Measurements from ENCODE around the gene GRAMD1C. TPM values are rescaled to one million over a fixed set of nuclear protein-coding genes. Genes with fewer than 3 reads are reported as not detected.
A peak's percentile ranks its signal among the peaks of the same experiment; 100 is the strongest.

The GRAMD1C gene
- total RNA-seq, 3 donors from 2014 or later, result 1.6 to 49.8 (median 18.4) TPM

GRCh38 chr3:113804661-113805060 is 33.9 kb upstream of the GRAMD1C start:
- Histone ChIP-seq H3K4me1 (no peaks in the 10 kb centered on the region), H3K9me3 (no peaks in the 10 kb centered on the region), H3K27me3 (no peaks in the 10 kb centered on the region), H3K36me3 (peaks cover 7% of the 10 kb centered on the region), H3K27ac (no peak overlapping the region), H3K4me3 (no peak overlapping the region)
- DNase-seq (ENCODE audit: low spot score in 2 of 2), result no peak
- intact Hi-C loops (cut with DNase I; ENCODE audit: low total_unique reads), result no loop called here
- TF ChIP-seq POLR2AphosphoS5 (IDR thresholded peaks at IDR 0.05) (no peak), POLR2A (IDR thresholded peaks at IDR 0.05) (no peak), CTCF (IDR thresholded peaks at IDR 0.05) (no peak)

- Histone ChIP-seq H3K4me1 (no peaks in the 10 kb centered on the region), H3K36me3 (peaks cover 7% of the 10 kb centered on the region), H3K27me3 (no peaks in the 10 kb centered on the region), H3K9me3 (no peaks in the 10 kb centered on the region), H3K4me3 (no peak overlapping the region), H3K27ac (no peak overlapping the region)
- TF ChIP-seq CTCF (IDR thresholded peaks at IDR 0.05), result no peak
- no peak for TF ChIP-seq POLR2A (IDR thresholded peaks at IDR 0.05)
- TF ChIP-seq POLR2AphosphoS5 (IDR thresholded peaks at IDR 0.05), result no peak
- no peak for DNase-seq (ENCODE audit: low spot score in 2 of 2)
- intact Hi-C loops (cut with DNase I; ENCODE audit: low total_unique reads), result no loop called here
These were observed 33.3 kb upstream of the GRAMD1C start for GRCh38 chr3:113805249-113805648.

- no peak overlapping the region for H3K4me3 ChIP-seq
- intact Hi-C loops (cut with DNase I; ENCODE audit: low total_unique reads), result no loop called here
- no peak overlapping the region for H3K27ac ChIP-seq
- H3K36me3 ChIP-seq, result no peaks in the 10 kb centered on the region
- H3K9me3 ChIP-seq, result no peaks in the 10 kb centered on the region
- H3K4me1 ChIP-seq, result no peaks in the 10 kb centered on the region
- no peak for DNase-seq (ENCODE audit: low spot score in 2 of 2)
- no peak for TF ChIP-seq CTCF (IDR thresholded peaks at IDR 0.05)
- TF ChIP-seq POLR2A (IDR thresholded peaks at IDR 0.05), result no peak
- TF ChIP-seq POLR2AphosphoS5 (IDR thresholded peaks at IDR 0.05), result no peak
- no peaks in the 10 kb centered on the region for H3K27me3 ChIP-seq
These were observed 25.7 kb upstream of the GRAMD1C start for GRCh38 chr3:113812854-113813253.

- Histone ChIP-seq H3K4me1 (no peaks in the 10 kb centered on the region), H3K36me3 (no peaks in the 10 kb centered on the region), H3K27ac (no peak overlapping the region), H3K9me3 (no peaks in the 10 kb centered on the region), H3K4me3 (no peak overlapping the region), H3K27me3 (no peaks in the 10 kb centered on the region)
- intact Hi-C loops (cut with DNase I; ENCODE audit: low total_unique reads), result no loop called here
- TF ChIP-seq POLR2A (IDR thresholded peaks at IDR 0.05) (no peak), CTCF (IDR thresholded peaks at IDR 0.05) (no peak), POLR2AphosphoS5 (IDR thresholded peaks at IDR 0.05) (no peak)
- no peak for DNase-seq (ENCODE audit: low spot score in 2 of 2)
These were observed 18.7 kb upstream of the GRAMD1C start for GRCh38 chr3:113819866-113820265.

- H3K27ac ChIP-seq, result no peak overlapping the region
- TF ChIP-seq CTCF (IDR thresholded peaks at IDR 0.05) (peak in 1 of 3 donors; percentile 10), POLR2AphosphoS5 (IDR thresholded peaks at IDR 0.05) (no peak)
- no peak overlapping the region for H3K4me3 ChIP-seq
- no peaks in the 10 kb centered on the region for H3K4me1 ChIP-seq
- no peaks in the 10 kb centered on the region for H3K36me3 ChIP-seq
- H3K27me3 ChIP-seq, result no peaks in the 10 kb centered on the region
- no peaks in the 10 kb centered on the region for H3K9me3 ChIP-seq
- DNase-seq (ENCODE audit: low spot score in 2 of 2), result no peak
- intact Hi-C loops (cut with DNase I; ENCODE audit: low total_unique reads), result no loop called here
These were observed 13.5 kb upstream of the GRAMD1C start for GRCh38 chr3:113825090-113825489.
